Middle frontal gyrus (tissue), 1 donor: Measurements from ENCODE around the gene LRRC37B.
"Not testable (repeated sequence)": the region's sequence is repeated elsewhere in the genome, so short reads cannot be mapped to it uniquely, and the experiment has no call there.

Experiments used
- DNase-seq: peaks from one replicate; pipeline ENCODE4 v3.0.0-alpha.2; 2015; ENCODE audit warnings: low spot score; ENCODE audit errors: extremely low spot score

LRRC37B gene

DNA sequence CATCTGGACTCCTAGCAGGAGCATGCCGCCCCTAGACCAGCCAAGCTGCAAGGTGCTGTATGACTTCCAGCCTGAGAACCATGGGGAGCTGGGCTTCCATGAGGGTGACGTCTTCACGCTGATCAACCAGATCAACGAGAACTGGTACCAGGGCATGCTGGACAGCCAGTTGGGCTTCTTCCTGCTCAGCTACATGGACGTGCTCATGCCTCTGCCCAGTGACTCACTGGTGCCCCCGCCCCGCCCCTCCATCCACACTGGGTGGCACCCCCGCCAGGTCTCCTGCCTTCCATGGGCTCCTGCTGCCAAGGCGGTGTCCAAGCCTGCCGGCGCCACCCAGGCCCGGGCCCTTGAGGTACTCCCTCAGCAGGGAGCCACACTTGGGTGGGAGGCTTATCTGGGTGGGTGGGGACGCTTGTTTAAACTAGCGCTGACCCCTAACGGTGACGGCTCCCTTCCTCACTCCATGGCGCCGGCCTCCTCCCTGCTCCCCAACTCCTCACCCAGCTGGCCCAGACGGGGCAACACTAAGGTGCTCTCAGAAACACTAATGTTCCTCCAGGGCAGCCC is 34.2 kb downstream of the LRRC37B start:
- not testable (repeated sequence) for DNase-seq

DNA sequence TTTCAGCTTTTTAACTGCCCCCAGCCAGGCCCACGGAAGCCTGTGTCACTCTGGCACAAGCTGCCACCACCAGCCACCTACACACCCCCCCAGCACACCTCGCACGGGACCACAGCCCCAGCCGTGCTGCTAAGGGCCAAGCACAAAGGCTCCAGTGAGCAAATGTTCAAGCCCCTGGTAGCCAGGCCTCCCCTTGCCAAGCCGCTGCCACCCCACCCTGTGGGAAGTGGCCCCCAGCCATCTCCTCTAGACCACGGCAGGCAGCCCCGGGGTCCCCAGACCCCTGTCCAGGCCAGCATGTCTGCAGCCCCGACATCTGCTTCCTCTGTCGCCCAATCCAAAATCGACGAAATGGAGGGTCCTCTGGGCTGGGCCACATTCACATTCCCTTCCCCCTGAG is 35.1 kb downstream of the LRRC37B start:
- DNase-seq: not testable (repeated sequence)

DNA sequence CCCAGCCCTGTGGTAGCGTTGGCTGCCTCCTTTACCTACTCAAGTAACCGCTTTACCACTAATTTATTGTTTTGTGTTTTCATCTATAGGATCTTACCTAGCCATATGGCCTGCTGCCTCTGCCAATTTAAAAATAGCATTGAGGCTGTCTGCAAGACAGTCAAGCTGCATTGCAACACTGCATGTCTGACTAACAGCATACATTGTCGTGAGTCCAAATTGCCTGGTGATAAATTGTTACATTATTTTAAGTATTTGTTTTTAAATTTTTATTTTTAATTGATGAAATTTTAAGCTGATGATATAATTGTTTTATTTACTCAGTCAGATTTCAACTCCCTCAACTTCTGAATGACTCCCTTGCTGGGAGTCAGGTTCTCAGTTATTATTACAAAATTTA is 38.4 kb downstream of the LRRC37B start:
- not testable (repeated sequence) for DNase-seq

DNA sequence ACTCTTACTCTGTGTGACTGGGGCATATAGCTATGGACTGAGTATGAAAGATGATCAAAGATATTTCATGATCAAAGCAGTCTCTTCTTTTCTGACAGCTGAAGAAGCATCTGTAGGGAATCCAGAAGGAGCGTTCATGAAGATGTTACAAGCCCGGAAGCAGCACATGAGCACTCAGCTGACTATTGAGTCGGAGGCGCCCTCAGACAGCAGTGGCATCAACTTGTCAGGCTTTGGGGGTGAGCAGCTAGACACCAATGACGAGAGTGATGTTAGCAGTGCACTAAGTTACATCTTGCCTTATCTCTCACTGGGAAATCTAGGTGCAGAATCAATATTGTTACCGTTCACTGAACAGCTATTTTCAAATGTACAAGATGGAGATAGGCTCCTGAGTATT is 40.5 kb downstream of the LRRC37B start:
- not testable (repeated sequence) for DNase-seq

DNA sequence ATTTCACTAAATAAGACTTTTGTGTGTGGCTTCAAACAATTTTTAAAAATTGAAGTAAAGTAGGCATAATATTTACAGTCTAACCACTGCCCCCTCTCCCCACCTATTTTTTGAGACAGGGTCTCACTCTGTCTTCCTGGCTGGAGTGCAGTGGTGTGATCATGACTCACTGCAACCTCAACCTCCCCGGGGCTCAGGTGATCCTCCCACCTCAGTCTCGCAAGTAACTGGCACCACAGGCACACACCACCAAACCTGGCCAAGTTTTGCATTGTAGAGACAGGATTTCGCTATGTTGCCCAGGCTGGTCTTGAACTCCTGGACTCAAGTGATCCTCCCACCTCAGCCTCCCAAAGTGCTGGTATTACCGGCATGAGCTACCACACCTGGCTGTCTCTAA is 47.8 kb downstream of the LRRC37B start:
- not testable (repeated sequence) for DNase-seq

DNA sequence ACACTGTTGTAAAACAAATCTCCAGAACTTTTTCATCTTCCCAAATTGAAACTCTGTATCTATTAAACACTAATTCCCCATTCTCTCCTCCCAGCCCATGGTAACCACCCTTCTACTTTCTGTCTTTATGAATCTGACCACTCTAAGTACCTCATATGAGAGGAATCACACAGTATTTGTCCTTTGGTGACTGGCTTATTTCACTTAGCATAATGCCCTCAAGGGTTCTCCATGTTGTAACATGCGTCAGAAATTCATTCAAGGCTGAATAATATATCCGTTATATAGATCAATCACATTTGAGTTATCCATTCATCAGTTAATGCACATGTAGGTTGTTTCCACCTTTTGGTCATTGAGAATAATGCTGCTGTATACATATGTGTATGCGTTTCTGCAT is 48.2 kb downstream of the LRRC37B start:
- DNase-seq: not testable (repeated sequence)

DNA sequence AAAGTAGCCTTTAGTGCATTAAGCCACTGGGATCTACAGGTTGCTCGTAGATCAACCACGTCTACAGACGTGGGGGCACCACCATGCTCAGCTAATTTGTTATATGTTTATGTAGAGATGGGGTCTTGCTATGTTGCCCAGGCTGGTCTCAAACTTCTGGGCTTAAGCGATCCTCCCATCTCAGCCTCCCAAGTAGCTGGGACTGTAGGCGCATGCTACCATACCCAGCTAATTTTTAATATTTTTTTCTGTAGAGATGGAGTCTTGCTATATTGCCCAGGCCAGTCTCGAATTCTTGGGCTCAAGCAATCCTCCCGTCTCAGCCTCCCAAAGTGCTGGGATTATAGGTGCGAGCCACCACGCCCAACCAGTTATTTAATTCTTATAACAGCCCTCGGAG is 49.3 kb downstream of the LRRC37B start:
- DNase-seq: not testable (repeated sequence)

DNA sequence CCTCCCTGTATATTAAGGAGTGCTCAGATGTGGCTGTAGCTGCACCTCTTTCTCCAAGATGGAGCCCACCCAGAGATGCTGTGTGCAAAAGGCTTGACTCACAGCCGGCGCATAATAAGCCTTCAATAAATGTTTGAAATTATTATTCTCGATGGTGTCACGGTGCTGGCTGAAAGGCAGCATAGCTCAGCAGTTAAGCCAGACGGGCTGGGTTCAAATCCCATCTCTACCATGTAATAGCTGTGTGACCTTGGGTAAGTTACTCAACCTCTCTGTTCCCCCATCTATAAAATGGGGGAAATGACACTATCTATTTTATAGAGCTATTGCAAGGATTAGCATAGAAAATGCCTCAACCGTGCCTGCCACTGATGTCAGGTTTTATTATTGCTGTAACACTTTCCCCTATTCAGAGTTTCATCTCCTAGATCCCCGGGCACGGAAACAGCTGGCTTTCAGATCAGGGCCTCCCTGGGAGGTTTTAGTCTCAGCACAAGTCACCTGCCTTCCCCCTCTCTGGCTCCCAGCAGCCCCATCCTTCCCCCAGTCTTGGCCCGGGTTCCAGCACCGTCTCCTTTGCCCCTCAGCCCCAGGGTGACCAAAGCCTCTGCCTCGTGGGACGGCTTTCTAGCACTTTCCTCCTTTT is 50.4 kb downstream of the LRRC37B start:
- DNase-seq: not testable (repeated sequence)

DNA sequence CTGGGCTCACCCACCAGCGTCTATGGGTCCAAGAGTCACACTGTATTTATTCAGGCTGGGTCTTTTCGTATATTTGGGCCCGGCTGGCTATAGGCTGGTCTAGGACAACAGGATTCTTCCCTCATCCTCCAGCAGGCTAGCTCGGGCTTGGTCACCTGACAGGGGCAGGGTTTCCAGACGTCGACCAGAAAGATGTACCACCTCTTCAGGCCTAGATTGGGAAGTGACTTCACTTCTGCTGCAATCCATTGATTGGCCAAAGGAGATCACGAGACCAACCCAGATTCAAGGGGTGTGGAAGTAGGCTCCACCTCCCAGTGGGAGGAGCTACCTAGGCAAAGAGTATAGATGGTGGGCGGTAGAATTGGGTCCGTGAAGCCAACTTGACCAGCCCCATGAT is 53.5 kb downstream of the LRRC37B start:
- DNase-seq: not testable (repeated sequence)

DNA sequence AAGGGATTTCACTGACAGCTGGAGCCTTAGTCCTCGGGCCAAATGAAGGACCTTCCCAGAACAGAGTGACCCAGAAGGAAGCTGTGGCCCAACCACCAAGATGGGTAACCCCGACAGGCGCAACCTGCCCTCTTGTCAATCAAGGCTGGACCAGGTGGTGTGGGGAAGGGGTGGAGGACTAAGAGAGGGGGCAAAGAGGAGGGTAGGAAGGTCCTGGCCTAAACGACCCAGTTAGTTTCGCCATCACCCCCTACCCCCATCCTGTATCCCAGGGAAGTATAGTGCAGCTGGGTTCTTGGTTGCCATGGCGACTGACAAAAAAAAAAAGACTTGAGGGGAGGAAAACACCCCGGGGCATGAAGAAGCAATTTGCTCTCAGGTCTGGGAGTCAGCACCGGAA is 54.7 kb downstream of the LRRC37B start:
- DNase-seq: not testable (repeated sequence)

DNA sequence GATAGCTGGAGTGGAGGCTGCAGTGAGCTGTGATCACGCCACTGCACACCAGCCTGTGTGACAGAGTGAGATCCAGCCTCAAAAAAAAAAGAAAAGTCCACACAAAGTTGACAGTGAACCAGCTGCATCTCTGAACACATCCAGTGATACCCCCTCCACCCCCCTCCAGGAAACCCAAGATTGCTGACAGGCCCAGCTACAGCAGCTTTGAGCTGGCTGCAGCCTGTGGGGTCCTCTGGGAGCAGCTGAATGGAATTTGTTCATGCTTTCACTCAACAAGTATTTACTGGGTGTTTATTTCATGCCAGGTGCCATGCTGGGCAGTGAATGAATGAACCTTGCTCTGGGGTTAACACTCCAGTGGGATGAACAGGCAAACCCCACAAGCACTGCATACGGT is 56.9 kb downstream of the LRRC37B start:
- DNase-seq: not testable (repeated sequence)

DNA sequence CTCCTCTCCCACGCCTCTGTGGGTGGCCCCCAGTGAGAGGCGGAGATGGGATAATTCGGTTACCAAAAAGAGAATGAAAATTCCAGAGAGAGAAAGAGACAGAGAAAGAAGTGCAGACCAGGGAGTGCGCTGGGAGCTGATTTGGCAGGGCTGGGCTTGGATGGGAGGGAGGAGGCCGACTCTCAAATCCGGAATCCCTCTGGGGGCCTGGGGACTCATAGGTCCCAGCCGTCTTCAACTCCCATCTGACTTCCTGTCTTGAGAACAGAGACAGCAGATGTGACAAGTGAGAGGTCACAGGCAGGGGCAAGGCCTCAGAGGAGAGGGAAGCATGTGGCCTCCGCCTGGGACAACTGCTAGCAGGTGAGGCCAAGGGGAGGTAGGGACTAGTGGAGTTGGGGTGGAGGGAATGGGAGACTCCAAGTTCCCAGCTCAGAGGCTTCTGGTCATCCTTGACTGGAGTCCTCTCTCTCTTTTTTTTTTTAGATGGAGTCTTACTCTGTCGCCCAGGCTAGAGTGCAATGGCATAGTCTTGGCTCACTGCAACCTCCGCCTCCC is 59.0 kb downstream of the LRRC37B start:
- DNase-seq: not testable (repeated sequence)

DNA sequence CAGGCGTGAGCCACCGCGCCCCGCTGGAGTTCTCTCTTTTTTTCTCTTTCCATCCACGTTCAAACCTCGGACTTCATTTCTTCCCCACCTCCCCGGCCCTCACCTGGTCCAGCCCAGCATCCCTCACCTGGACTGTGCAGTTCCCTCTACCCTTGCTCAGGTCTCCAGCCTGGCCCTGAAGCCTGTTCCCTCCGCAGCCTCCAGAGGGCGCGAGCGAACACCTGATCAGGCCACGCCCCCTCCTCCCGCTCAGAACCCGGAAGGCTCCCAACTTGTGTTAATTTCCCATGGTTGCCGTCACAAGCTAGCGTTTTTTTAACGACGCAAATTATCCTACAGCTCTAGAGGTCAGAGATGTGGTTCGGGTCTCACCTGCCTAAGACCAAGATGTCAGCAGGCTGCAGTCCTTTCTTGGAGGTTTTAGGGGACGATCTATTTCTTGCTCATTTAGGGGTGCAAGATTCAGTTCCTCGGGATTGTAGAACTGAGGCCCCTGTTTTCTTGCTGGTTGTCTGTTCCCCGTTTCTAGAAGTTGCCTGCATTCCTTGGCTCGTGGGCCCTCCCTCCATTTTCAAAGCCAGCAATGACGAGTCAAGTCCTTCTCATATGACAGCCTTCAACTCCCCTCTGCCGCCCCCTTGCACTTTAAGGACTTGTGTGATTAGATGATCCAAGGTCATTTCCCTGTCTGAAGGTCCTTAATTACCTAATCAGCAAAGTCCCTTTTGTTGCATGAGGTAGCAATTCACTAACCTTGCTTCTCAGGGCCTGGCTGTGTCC is 59.9 kb downstream of the LRRC37B start:
- not testable (repeated sequence) for DNase-seq

DNA sequence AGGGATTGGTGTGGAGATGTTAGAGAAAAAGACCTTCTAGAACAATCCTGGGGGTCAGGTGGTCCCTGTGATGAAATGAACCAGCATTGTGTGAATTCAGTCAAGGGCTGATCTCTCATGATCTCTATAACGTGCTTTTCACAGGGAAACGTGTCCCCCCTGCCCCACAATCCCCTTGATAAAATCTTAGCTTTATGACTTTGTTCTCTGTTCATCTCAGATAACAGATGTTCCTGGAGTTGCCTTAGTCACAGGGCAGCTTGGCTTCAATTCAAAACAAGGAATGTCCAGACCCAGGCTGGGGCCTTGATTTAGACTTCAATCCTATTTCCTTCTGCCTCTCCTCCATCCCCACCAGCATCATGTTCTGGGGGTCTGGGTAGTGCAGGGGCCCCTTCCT is 61.9 kb downstream of the LRRC37B start:
- not testable (repeated sequence) for DNase-seq

DNA sequence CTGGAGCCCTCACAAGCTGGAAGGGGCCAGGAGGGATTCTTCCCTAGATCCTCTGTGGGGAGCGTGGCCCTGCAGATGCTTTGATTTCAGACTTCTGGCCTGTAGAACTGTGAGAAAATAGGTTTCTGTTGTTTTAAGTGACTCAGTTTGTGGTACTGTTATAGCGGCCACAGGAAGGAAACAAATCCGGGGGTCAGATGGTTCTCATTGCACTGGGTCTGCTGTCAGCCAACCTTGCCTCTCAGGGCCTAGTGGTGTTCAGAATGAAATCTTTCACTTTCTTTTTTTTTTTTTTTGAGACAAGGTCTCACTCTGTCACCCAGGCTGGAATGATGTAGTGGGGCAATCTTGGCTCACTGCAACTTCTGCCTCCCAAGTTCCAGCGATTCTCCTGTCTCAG is 64.8 kb downstream of the LRRC37B start:
- DNase-seq: not testable (repeated sequence)

DNA sequence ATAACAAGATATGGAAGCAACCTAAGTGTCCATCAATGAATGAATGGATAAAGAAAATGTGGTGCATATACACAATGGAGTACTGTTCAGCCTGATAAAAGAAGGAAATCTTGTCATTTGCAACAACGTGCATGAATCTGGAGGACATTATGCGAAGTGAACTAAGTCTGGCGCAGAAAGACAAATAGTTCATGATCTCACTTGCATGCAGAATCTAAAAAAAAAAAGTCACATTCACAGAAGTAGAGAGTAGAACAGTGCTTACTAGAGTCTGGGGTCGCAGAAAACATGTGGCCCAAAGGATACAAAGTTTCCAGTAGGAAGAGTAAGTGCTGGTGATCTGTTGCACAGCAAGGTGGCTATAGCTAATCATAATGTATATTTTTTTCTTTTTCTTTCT is 65.9 kb downstream of the LRRC37B start:
- not testable (repeated sequence) for DNase-seq

DNA sequence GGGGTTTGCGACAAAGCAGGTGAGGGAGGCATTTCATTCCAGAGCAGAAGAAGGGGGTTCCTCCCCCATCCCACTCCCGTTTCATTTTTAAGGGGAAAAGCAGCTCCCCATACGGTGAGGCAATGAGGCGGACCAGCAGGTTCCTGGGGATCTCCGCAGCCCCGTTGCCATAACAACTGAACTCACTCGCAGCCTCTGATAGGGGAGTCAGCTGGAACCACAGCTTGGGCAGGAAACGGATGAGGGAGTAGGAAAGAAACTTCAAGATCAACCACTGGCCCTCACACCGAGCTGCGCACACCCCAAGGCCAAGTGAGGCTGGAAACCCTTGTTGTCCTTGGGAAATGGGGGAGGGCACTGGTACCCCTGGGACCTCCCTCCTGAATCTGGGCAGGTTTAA is 72.6 kb downstream of the LRRC37B start:
- peak; percentile 11 for DNase-seq

DNA sequence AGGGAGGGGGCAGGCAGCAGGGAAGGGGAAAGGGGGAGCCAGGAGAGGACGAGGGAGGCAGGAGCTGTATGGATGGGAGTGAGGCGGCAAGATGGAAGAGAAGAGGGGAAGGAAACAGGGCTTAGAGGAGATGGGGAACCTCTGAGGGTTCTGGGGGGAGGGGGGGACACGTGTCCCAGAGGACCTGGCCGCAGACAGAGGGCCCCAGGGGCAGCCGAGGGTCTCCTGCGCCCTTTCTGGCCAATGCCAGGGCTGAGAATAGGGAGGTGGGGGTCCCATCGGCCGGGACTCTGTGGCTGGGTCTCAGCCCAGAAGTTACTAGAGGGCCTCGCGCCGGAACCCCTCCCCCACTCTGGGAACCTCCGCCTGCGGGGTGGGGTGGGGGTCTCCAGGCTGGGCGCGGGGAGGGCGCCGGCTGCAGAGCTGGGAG is 76.4 kb downstream of the LRRC37B start:
- DNase-seq: not testable (repeated sequence)

DNA sequence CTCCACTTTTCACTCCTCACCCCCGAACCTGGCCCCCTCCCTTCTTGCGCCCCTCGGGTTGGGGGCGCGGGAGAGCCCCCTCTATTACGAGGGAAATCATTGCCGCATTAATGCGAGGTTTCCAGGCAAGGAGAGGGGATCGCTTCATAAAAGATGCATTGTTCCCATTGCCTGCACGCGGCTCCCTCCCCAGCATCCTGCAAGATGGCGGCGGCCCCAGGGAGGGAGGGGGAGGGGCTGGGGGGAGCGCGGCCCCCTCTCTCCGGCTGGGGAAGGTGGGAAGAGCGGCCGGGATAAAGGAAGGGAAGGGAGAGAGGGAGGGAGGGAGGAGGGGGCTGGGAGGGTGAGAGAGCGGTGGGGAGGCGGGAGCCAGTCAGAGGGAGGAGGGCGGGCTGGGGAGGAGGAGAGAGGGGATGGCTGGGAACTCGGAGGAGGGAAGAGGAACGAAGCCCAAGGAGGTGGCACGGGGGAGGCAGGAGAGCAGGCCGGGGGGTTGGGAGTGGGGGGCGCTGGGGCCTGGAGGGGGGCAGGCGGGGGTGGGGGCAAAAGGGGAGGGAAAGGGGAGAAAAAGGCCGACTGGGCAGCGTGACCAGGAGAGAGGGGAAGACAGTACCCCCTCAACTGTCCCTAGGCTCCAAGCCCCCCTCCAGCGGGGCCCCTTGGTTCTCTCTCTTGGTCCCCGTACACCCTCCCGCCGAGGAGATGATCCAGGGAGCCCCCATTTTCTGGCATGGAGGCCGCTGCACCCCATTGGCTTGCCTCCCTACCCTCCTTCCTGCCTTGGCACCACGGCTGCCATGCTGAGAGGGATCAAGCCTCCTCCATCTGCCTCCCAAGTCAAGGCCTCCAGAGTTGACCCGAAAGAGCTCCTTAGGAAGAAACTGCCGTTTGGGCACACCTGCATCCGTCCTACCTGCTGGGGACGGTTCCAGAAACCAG is 77.1 kb downstream of the LRRC37B start:
- DNase-seq: not testable (repeated sequence)

DNA sequence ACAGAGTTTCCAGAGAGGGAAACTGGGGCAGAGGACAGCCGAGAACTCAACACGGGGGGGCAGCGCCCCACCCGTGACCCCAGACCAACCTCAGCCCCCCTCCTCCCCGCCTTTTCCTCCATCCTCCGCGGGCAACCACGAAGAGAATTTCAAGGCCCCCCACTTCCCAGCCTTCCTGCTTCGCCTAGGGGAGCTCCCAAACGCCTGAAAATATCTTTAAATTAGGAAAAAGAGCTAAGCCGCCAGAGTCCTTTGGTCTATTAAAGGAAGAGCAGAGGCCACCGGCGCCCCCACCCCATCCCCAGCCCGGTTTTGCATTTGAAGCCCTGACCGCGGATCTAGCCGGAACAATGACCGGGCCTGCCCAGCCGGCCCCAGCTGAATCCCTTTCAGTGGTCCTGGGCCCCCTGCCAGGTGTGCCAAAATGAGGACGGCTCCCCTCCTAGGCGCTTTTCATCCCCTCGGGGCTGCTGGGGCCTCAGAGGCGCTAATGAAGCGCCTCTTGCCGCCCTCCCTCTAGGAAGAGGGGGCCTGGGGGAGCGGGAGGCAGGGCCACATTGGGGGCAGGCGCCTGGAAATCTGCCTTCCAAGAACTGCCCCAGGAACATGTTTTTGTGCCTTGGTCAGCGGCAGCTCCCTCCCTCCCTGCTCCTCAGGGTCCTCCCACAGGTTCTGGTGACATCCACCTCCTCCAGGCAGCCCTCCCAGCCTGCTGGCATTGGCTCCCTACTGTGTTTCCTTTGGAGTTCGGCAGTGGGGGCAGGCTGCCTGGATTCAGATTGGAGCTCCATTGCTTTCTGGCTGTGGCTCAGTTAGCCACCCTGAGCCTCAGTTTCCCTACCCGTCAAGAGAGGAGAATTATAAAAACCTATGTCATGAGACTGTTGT is 78.0 kb downstream of the LRRC37B start:
- DNase-seq: not testable (repeated sequence)
